Stimulated activated naive CD4-positive, alpha-beta T cell (primary cell): ENCODE data around the gene TTC7B.
"Not testable (repeated sequence)": the region's sequence is repeated elsewhere in the genome, so short reads cannot be mapped to it uniquely, and the experiment has no call there.

Experiments used
- DNase-seq, 6 experiments: peaks; one replicate each; lab custom pipeline; 2025; lab: John Stamatoyannopoulos, UW

TTC7B gene

GRCh38 chr14:90815822-90816662 lies at the start of gene TTC7B:
TTC7B (minus strand) TSS chr14:90816430; CDS start chr14:90816295, 135 bp downstream.
- peak in 1 of 6 experiments; percentile 18 for DNase-seq

GRCh38 chr14:90864741-90865140 lies 48.5 kb upstream of the TTC7B start:
- no peak for DNase-seq

GRCh38 chr14:90858511-90858910 lies 42.3 kb upstream of the TTC7B start:
- no peak for DNase-seq

- no peak for DNase-seq
Observed at GRCh38 chr14:90857866-90858265, 41.6 kb upstream of the TTC7B start.

GRCh38 chr14:90856115-90856514 lies 39.9 kb upstream of the TTC7B start:
- DNase-seq, result not testable (repeated sequence)

- no peak for DNase-seq
Observed at GRCh38 chr14:90853116-90853515, 36.9 kb upstream of the TTC7B start.

GRCh38 chr14:90851327-90852036 lies 35.3 kb upstream of the TTC7B start:
- no peak for DNase-seq

- DNase-seq, result no peak
Observed at GRCh38 chr14:90850487-90850886, 34.3 kb upstream of the TTC7B start.

- no peak for DNase-seq
Observed at GRCh38 chr14:90849787-90850444, 33.7 kb upstream of the TTC7B start.

- DNase-seq, result no peak
Observed at GRCh38 chr14:90848944-90849731, 32.9 kb upstream of the TTC7B start.

GRCh38 chr14:90846511-90846910 lies 30.3 kb upstream of the TTC7B start:
- no peak for DNase-seq

GRCh38 chr14:90844321-90844720 lies 28.1 kb upstream of the TTC7B start:
- no peak for DNase-seq

- no peak for DNase-seq
Observed at GRCh38 chr14:90842726-90843125, 26.5 kb upstream of the TTC7B start.

GRCh38 chr14:90840667-90841066 lies 24.4 kb upstream of the TTC7B start:
- DNase-seq, result not testable (repeated sequence)

GRCh38 chr14:90839889-90840266 lies 23.6 kb upstream of the TTC7B start:
- no peak for DNase-seq

GRCh38 chr14:90839024-90839888 lies 23.0 kb upstream of the TTC7B start:
- no peak for DNase-seq

- DNase-seq, result not testable (repeated sequence)
Observed at GRCh38 chr14:90838531-90838930, 22.3 kb upstream of the TTC7B start.

GRCh38 chr14:90837355-90837754 lies 21.1 kb upstream of the TTC7B start:
- DNase-seq, result no peak

GRCh38 chr14:90836692-90837063 lies 20.4 kb upstream of the TTC7B start:
- no peak for DNase-seq

GRCh38 chr14:90831821-90832220 lies 15.6 kb upstream of the TTC7B start:
- DNase-seq, result no peak
